Measurements from ENCODE around the gene RELCH. TPM values are rescaled to one million over a fixed set of nuclear protein-coding genes. Genes with fewer than 3 reads are reported as not detected.

Gene RELCH
- total and polyA plus RNA-seq, 10 of the 15 experiments (the other 5 are each of a cell fraction or from before 2014, with no cell fraction given): 3.1 to 23.6 (median 14.5) TPM

- POLR2A ChIA-PET: no interaction called here
- SMC1A ChIA-PET (ENCODE audit: uncharacterized antibody, unreplicated experiment): interaction anchor here (0.6 to 0.9 kb wide), 2 partner anchors 20 to 194 kb away, joined by 3 to 4 read pairs; no protein-coding TSS in a partner anchor
- in situ Hi-C loops (cut with MboI) (no loop called here), intact Hi-C loops (cut with micrococcal nuclease; ENCODE audit: unreplicated experiment) (no loop called here)
- H3K79me2 ChIP-seq (ENCODE audit: control insufficient read depth, insufficient read depth, low read length): no peaks in the 10 kb centered on the region
- FAIRE-seq: peak; percentile 72
- H3K4me2 ChIP-seq (ENCODE audit: control insufficient read depth, insufficient read depth): no peak overlapping the region
- no peak; the same call in 2 of the 3 replicates for ATAC-seq
- H2AFZ ChIP-seq (ENCODE audit: control insufficient read depth, low read depth, low read length): no peak overlapping the region
- DNase-seq (ENCODE audit: low read depth, low spot score): no peak
- peaks cover 2 to 12% of the 10 kb centered on the region in 2 experiments; a peak in 3 of 4 replicates for H3K36me3 ChIP-seq (ENCODE audit: control insufficient read depth in 2 of 2, insufficient read depth in 2 of 2, low read length in 1 of 2)
- WGBS (ENCODE audit: insufficient coverage, insufficient replicate concordance, low lambda C conversion rate, missing lambda C conversion rate): 70% methylated on average over 1 of the region's 1 CpG
- no peak overlapping the region for H3K27ac ChIP-seq (ENCODE audit: control insufficient read depth, insufficient read depth)
- no TSS peak for BruUV-seq (replicated peaks)
- H3K4me3 ChIP-seq: no peak overlapping the region
- no peak overlapping the region for H3K9ac ChIP-seq (ENCODE audit: control insufficient read depth, insufficient read depth, low read length)
- no peaks in the 10 kb centered on the region for H3K27me3 ChIP-seq (replicated peaks in 1 of 2; ENCODE audit: control insufficient read depth in 2 of 2, insufficient read depth in 2 of 2, low read length in 1 of 2)
- CTCF ChIA-PET: interaction anchor here (0.8 kb wide), 2 partner anchors 14 to 40 kb away, joined by 3 to 4 read pairs; no protein-coding TSS in a partner anchor
- TF ChIP-seq NBN (IDR thresholded peaks at IDR 0.05) (no peak), CHD2 (IDR thresholded peaks at IDR 0.05; ENCODE audit: borderline replicate concordance, low read depth, low read length) (no peak), RELA (IDR thresholded peaks at IDR 0.05; ENCODE audit: borderline replicate concordance, partially characterized antibody) (no peak), MEF2B (IDR thresholded peaks at IDR 0.05; ENCODE audit: partially characterized antibody, poor library complexity, severe bottlenecking) (no peak), E2F8 (IDR thresholded peaks at IDR 0.05; ENCODE audit: low read depth, partially characterized antibody) (no peak), PBX3 (IDR thresholded peaks at IDR 0.05; ENCODE audit: insufficient replicate concordance, low read depth, low read length) (no peak), ZNF207 (IDR thresholded peaks at IDR 0.05; ENCODE audit: borderline replicate concordance) (no peak), HDGF (IDR thresholded peaks at IDR 0.05) (no peak), IRF4 (IDR thresholded peaks at IDR 0.05; ENCODE audit: low read depth, low read length) (no peak), LARP7 (IDR thresholded peaks at IDR 0.05) (no peak), E4F1 (IDR thresholded peaks at IDR 0.05; ENCODE audit: borderline replicate concordance, partially characterized antibody) (no peak), SUPT20H (IDR thresholded peaks at IDR 0.05; ENCODE audit: borderline replicate concordance, control insufficient read depth, low read depth, low read length) (no peak), POU2F2 (IDR thresholded peaks at IDR 0.05; ENCODE audit: borderline replicate concordance, low read depth, low read length) (no peak), SKIL (IDR thresholded peaks at IDR 0.05; ENCODE audit: low read depth, poor library complexity, severe bottlenecking) (no peak), MTA2 (IDR thresholded peaks at IDR 0.05; ENCODE audit: low read depth) (no peak), PAX5 (IDR thresholded peaks at IDR 0.05; ENCODE audit: borderline replicate concordance, low read depth, low read length) (no peak)
- RAD21 ChIA-PET (ENCODE audit: unreplicated experiment): no interaction called here
- no peaks in the 10 kb centered on the region for H3K4me1 ChIP-seq (ENCODE audit: control insufficient read depth, insufficient read depth, low read length)
- no peaks in the 10 kb centered on the region for H3K9me3 ChIP-seq (replicated peaks; ENCODE audit: control insufficient read depth, insufficient read depth, low read length)
- no peaks in the 10 kb centered on the region for H4K20me1 ChIP-seq (ENCODE audit: control insufficient read depth, insufficient read depth)
Measured at GRCh38 chr18:62312851-62313250, 125.8 kb downstream of the RELCH start.
